Naive thymus-derived CD8-positive, alpha-beta T cell (primary cell): ENCODE measurements around the gene FAM3A. TPM values are rescaled to one million over a fixed set of nuclear protein-coding genes. Genes with fewer than 3 reads are reported as not detected.

Source experiments
- ATAC-seq, 2 donors: fragments of 150-1000 bp; cut with Tn5 transposase in 1 of 2; sonication (Bioruptor Pico), chemical (Tn5 transposase) in 1 of 2; 1 replicate in 1 of 2; 2 replicates in 1 of 2; pipeline ENCODE4 v1.10.0; 2021; ENCODE audit warnings: mild to moderate bottlenecking in 2 of 2, moderate library complexity in 2 of 2
- POLR2A ChIA-PET: fragments of 350-600 bp; sonication (Branson Sonifier 250); formaldehyde crosslinking; loops from one replicate; lab custom pipeline; 2021; ENCODE audit warnings: antibody characterized with exemption; lab: Charles Lee
- DNase-seq, 10 donors: peaks; one replicate each; pipeline versions ENCODE4 v3.0.0 to v3.0.0-alpha.2; 2020 to 2022
- H3K27ac Mint-ChIP-seq, 10 donors: one replicate each; pipeline ENCODE4 v1.8.0; 2020 to 2022; ENCODE audit warnings: mild to moderate bottlenecking in 10 of 10, mixed read lengths in 10 of 10, moderate library complexity in 4 of 10, inconsistent platforms in 1 of 10
- H3K27me3 Mint-ChIP-seq, 5 donors: one replicate each; pipeline ENCODE4 v1.8.0; 2021 to 2022; ENCODE audit warnings: mixed read lengths in 5 of 5
- H3K36me3 Mint-ChIP-seq, 3 donors: one replicate each; pipeline ENCODE4 v1.8.0; 2020 to 2022; ENCODE audit warnings: mixed read lengths in 3 of 3, mild to moderate bottlenecking in 2 of 3, inconsistent platforms in 1 of 3
- H3K4me1 Mint-ChIP-seq, 4 donors: one replicate each; pipeline ENCODE4 v1.8.0; 2021 to 2022; ENCODE audit warnings: mixed read lengths in 4 of 4
- H3K4me3 Mint-ChIP-seq, 10 donors: one replicate each; pipeline ENCODE4 v1.8.0; 2020 to 2022; ENCODE audit warnings: mild to moderate bottlenecking in 10 of 10, mixed read lengths in 10 of 10, moderate library complexity in 6 of 10, inconsistent platforms in 1 of 10
- H3K9me3 Mint-ChIP-seq, 9 donors: one replicate each; pipeline ENCODE4 v1.8.0; 2020 to 2022; ENCODE audit warnings: mixed read lengths in 9 of 9, mild to moderate bottlenecking in 3 of 9, inconsistent platforms in 1 of 9, moderate library complexity in 1 of 9
- polyA plus RNA-seq, 3 donors: library from polyadenylated mRNA; unstranded; fragments of 300-500 nt; fragmentation: Illumina TruSeq; gene quantifications; one replicate each; pipeline ENCODE4 v1.2.3, GENCODE V29; 2021
- total RNA-seq, 8 experiments: library from RNA in 2 of 8; stranded (reverse) in 2 of 8; gene quantifications; one replicate each; pipeline ENCODE4 v1.2.3 and lab custom pipeline; 2021 to 2026

The FAM3A gene
- total and polyA plus RNA-seq, 5 experiments from 2014 or later: 24.3 to 69.4 (median 33.3) TPM

- no peaks in the 10 kb centered on the region for H3K27me3 Mint-ChIP-seq
- POLR2A ChIA-PET: interaction anchor here (1.3 kb wide), 1 partner anchor 97 kb away, joined by 5 read pairs; the partner anchor contains the start of gene RPL10
- no peaks in the 10 kb centered on the region for H3K9me3 Mint-ChIP-seq
- no peak overlapping the region for H3K4me3 Mint-ChIP-seq
- no peak for ATAC-seq
- no peaks in the 10 kb centered on the region for H3K36me3 Mint-ChIP-seq
- no peak overlapping the region for H3K27ac Mint-ChIP-seq
- peaks cover 0 to 7% (median 0%) of the 10 kb centered on the region in 4 donors for H3K4me1 Mint-ChIP-seq
- no peak for DNase-seq
Measured at GRCh38 chrX:154495472-154495922, 20.5 kb downstream of the FAM3A start.

DNA sequence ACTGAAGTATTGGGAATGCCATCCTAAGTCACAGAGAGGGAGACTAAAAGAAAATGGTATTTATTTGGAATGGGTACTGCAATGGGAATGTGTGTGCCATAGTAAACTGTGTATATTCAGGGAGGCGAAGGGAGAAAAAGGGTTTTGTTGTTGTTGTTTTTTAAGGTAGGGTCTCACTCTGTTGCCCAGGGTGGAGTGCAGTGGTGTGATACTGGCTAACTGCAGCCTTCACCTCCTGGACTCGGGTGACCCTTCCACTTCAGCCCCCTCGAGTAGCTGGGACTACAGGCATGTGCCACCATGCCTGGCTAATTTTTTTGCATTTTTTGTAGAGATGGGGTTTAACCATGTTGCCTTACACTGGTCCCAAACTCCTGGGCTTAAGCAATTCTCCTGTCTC, 21.3 kb downstream of the FAM3A start:
- POLR2A ChIA-PET: interaction anchor here (1.3 kb wide), 1 partner anchor 96 kb away, joined by 5 read pairs; the partner anchor contains the start of gene RPL10
- H3K4me1 Mint-ChIP-seq: peaks cover under 1 to 7% (median 2%) of the 10 kb centered on the region in 4 donors
- no peak overlapping the region for H3K4me3 Mint-ChIP-seq
- no peak for ATAC-seq
- no peak for DNase-seq
- no peaks in the 10 kb centered on the region for H3K9me3 Mint-ChIP-seq
- no peak overlapping the region for H3K27ac Mint-ChIP-seq
- H3K27me3 Mint-ChIP-seq: no peaks in the 10 kb centered on the region
- H3K36me3 Mint-ChIP-seq: no peaks in the 10 kb centered on the region

DNA sequence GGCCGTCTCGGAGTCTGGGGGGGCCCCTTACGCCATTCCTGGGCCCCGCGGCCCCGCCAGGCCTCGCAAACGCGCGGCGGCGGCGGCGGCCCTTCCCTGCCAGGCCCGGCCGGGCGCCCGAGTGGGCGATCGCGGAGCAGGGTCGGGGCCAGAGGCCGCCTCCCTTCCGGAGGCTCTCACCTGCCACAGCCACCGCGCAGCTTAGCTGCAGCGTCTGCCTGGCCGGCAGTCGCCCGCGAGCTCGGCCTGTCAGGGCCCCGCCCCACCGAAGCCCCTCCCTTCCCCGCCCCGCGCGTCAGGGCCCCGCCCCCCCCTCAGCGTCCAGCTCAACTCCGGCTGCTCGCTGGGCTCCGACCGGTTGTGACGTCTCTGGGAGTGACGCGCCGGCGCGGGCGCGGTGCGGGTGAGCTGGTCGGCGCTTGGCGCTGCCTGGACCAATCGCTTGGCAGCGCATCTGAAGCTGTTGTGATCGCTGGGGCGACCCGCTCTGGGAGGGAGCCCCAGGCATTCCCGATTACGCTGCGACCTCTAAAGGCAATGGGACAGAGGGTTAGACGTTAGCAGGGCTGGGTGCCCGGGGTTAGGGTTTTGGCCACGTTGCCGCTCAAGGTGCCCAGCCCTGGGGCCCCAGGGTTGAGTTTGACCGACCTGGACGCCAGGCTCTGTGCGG, 25.5 kb downstream of the FAM3A start, which contains the start of gene SLC10A3:
Gene SLC10A3 (minus strand): TSS at position 216 of the 670 bp plus-strand sequence. CDS start 1,689 bp downstream, outside the sequence.
- DNase-seq (peak; percentile 72 to 93 (median 81)), ATAC-seq (peak; percentile 80 to 83)
- Mint-ChIP-seq H3K9me3 (no peaks in the 10 kb centered on the region), H3K4me3 (peak within 1 kb of the TSS; percentile 83 to 93 (median 87)), H3K36me3 (peaks cover 0 to 8% (median 0%) of the 10 kb centered on the region in 3 donors), H3K27ac (peak within 1 kb of the TSS; percentile 73 to 96 (median 94)), H3K27me3 (no peaks in the 10 kb centered on the region), H3K4me1 (peaks cover 4 to 30% (median 20%) of the 10 kb centered on the region in 4 donors)
- POLR2A ChIA-PET: interaction anchor here (0.6 to 9.4 kb wide), 24 partner anchors 9 to 519 kb away, joined by 3 to 102 read pairs (median 6); partner anchors contain the start of genes ATP6AP1, EMD, FAM3A and G6PD

DNA sequence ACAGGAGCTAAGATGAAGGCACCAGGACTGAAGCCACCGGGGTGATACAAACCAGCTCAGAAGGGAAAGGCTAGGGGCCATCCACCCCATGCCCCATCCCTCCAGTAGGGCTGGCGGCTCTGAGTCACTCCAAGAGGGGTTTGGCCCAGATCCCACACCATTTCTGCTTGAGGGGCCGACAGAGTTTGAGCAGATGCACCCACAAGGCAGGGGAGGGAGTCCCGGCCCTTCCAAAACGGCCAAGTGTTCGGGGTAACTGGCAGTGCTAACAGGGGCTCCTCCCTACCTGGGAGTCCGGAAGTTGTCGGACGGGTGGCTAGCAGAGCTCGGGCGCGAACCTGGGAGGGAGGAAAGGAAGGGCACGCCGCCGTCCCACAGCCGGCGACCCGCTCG, 26.0 kb downstream of the FAM3A start:
- Mint-ChIP-seq H3K36me3 (peaks cover 0 to 8% (median 0%) of the 10 kb centered on the region in 3 donors), H3K27me3 (no peaks in the 10 kb centered on the region), H3K4me3 (peak overlapping the region; percentile 82 to 91 (median 86)), H3K27ac (peak overlapping the region; percentile 73 to 95 (median 90)), H3K9me3 (no peaks in the 10 kb centered on the region), H3K4me1 (peaks cover 4 to 34% (median 20%) of the 10 kb centered on the region in 4 donors)
- peak in 1 of 10 donors; percentile 18 for DNase-seq
- POLR2A ChIA-PET: interaction anchor here (0.6 to 9.4 kb wide), 23 partner anchors 10 to 518 kb away, joined by 3 to 102 read pairs (median 5); partner anchors contain the start of genes ATP6AP1, EMD, FAM3A and G6PD
- ATAC-seq: peak; percentile 11 to 22

- H3K36me3 Mint-ChIP-seq: peaks cover 0 to 8% (median 0%) of the 10 kb centered on the region in 3 donors
- no peaks in the 10 kb centered on the region for H3K9me3 Mint-ChIP-seq
- DNase-seq: no peak
- POLR2A ChIA-PET: interaction anchor here (0.9 to 9.4 kb wide), 8 partner anchors 9 to 517 kb away, joined by 3 to 102 read pairs (median 14); partner anchors contain the start of genes FAM3A, HCFC1, RPL10 and TMEM187
- H3K27ac Mint-ChIP-seq: peak overlapping the region; percentile 73 to 95 (median 90)
- H3K4me3 Mint-ChIP-seq: peak overlapping the region; percentile 82 to 91 (median 86)
- H3K27me3 Mint-ChIP-seq: no peaks in the 10 kb centered on the region
- ATAC-seq: no peak
- H3K4me1 Mint-ChIP-seq: peaks cover 4 to 39% (median 23%) of the 10 kb centered on the region in 4 donors
Measured at GRCh38 chrX:154489182-154489581, 26.9 kb downstream of the FAM3A start.

DNA sequence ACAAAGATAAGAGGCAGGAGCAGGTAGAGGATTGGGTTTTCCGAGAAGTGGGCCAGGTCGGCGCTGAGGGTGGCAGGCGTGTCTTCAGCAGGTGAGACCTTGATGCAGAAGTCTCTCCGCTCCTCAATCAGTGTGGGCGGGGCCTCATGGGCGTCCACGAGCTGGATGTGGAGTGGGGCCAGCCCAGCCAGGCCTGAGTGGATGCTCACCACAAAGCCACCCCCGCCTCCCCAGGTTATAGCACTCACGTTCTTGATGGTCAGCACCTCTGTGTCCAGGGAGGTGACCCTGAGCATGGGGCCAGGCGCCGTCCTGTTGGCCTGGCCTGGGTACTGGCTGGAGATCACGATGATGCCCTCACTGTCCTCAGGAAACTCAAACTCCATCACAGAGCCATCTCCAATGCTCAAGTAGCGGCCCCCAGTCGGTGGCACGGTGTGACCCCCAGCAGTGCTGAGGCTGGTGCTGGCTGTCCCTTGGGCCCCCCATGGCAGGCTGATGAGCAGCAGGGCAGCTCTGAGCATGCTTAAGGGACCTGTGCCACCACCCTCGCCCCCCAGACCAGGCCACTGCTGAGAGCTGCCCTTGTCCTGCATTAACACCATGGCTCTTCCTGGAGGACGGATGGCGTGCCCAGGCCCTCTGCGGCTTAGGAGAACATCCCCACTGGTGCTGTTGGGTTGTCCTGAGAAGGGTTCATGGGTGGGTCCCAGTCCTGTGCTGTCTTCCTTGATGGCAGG, 27.5 kb downstream of the FAM3A start:
- Mint-ChIP-seq H3K27ac (peak overlapping the region in 5 of 10 donors; percentile 61 to 89 (median 72)), H3K27me3 (no peaks in the 10 kb centered on the region), H3K36me3 (peaks cover 0 to 8% (median 0%) of the 10 kb centered on the region in 3 donors), H3K4me3 (peak overlapping the region in 7 of 10 donors; percentile 41 to 90 (median 79)), H3K9me3 (no peaks in the 10 kb centered on the region), H3K4me1 (peaks cover 4 to 43% (median 25%) of the 10 kb centered on the region in 4 donors)
- POLR2A ChIA-PET: interaction anchor here (1.4 to 9.4 kb wide), 7 partner anchors 9 to 517 kb away, joined by 3 to 102 read pairs (median 11); partner anchors contain the start of genes FAM3A, HCFC1, PLXNA3 and RPL10
- no peak for DNase-seq
- ATAC-seq: no peak

DNA sequence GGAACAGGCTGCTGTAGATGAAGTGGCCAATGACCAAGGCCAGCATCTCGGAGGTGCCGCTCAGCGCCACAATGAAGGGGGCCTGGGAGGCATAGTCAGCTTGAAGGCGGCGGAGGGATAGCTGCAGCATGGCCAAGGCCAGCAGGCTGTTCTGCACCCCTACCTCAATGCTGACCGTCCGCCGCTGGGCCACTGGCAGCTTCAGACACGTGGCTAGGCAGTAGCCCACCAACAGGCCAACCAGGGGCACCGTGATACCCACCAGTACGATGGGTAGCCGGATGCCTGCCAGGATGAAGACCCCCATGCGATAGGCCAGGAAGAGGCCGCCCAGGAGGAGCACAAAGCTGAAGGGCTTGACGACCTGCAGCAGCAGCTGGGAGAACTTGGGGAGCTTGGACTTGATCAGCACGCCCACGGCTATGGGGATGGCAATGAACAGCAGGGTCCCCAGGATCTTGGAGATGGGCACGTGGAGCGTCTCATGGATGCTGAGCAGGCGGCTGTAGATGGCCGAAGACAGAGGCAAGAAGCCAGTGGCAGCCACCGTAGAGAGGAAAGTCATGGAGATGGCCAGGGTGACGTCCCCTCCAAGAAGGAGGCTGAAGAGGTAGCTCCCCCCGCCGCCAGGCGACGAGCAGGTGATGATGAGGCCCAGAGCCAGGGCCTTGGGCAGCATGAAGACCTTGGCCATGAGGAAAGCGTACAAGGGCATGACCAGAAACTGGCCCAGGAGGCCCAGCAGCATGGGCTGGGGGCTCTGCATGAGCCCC, 28.3 kb downstream of the FAM3A start:
- no peaks in the 10 kb centered on the region for H3K27me3 Mint-ChIP-seq
- peaks cover 4 to 47% (median 27%) of the 10 kb centered on the region in 4 donors for H3K4me1 Mint-ChIP-seq
- H3K9me3 Mint-ChIP-seq: no peaks in the 10 kb centered on the region
- DNase-seq (no peak), ATAC-seq (no peak)
- H3K27ac Mint-ChIP-seq: peak overlapping the region in 7 of 10 donors; percentile 5 to 90 (median 80)
- peak overlapping the region in 9 of 10 donors; percentile 37 to 89 (median 76) for H3K4me3 Mint-ChIP-seq
- POLR2A ChIA-PET: interaction anchor here (0.5 to 9.4 kb wide), 16 partner anchors 11 to 668 kb away, joined by 3 to 102 read pairs (median 5); partner anchors contain the start of genes FAM3A, FAM50A, PLXNA3 and RPL10
- peaks cover 0 to 8% (median 0%) of the 10 kb centered on the region in 3 donors for H3K36me3 Mint-ChIP-seq

DNA sequence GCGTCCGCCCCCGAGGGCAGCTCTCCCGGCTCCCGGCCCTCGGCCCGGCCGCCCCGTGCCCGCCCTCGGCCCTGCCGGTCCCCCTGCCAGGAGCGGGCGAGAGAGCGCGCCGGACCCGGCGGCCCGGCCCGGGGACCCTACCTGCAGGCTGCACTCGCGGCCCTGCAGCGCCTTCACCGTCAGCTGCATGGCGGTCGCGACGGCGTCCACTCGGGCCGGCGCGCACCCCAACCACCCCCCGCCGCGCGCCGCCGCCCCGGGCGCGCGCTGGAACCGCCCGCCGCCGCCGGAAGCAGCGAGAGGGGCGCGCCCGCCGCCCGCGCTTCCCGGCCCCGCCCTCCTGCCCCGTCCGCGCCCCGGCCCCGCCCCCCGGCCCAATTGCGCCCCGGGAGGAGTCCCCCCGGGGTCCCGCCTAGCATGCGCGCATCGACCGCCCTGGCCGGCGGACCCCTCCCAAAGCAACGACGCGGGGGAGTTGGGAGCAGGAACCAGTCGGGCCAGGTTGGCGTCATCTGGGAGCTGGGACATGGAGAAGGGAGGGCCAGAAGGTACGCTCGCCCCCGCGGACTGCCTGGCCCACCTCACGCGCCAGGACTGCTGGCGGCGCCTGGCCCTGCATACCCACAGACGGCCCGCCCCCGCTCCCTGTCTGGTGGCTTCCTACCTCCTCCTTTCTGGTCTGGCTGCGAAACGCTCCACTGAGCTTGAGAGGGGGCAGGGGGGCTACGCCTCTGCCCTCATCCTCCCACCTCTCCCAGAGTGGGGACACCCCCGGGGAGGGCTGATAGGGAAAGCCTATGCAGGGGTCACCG, 29.4 kb downstream of the FAM3A start, which contains the start of gene UBL4A:
Gene UBL4A (minus strand): TSS at position 220 of the 812 bp plus-strand sequence. CDS start 31 bp downstream, at position 189.
- DNase-seq: peak in 8 of 10 donors; percentile 27 to 57 (median 44)
- Mint-ChIP-seq H3K4me3 (peak within 1 kb of the TSS; percentile 74 to 89 (median 76)), H3K27me3 (no peaks in the 10 kb centered on the region), H3K27ac (peak within 1 kb of the TSS; percentile 43 to 90 (median 86)), H3K4me1 (peaks cover 4 to 52% (median 28%) of the 10 kb centered on the region in 4 donors), H3K9me3 (no peaks in the 10 kb centered on the region), H3K36me3 (peaks cover 0 to 8% (median 0%) of the 10 kb centered on the region in 3 donors)
- peak; percentile 13 to 21 for ATAC-seq
- POLR2A ChIA-PET: interaction anchor here (0.5 to 9.4 kb wide), 23 partner anchors 10 to 561 kb away, joined by 3 to 102 read pairs (median 5); partner anchors contain the start of genes ARHGAP4, FAM3A, FAM50A and PLXNA3

- peak; percentile 9 to 10 for ATAC-seq
- Mint-ChIP-seq H3K36me3 (peaks cover 0 to 8% (median 0%) of the 10 kb centered on the region in 3 donors), H3K4me1 (peaks cover 4 to 49% (median 29%) of the 10 kb centered on the region in 4 donors), H3K9me3 (no peaks in the 10 kb centered on the region), H3K4me3 (peak overlapping the region in 6 of 10 donors; percentile 24 to 76 (median 46)), H3K27ac (no peak overlapping the region), H3K27me3 (no peaks in the 10 kb centered on the region)
- POLR2A ChIA-PET: interaction anchor here (0.6 to 9.4 kb wide), 17 partner anchors 9 to 560 kb away, joined by 3 to 102 read pairs (median 6); partner anchors contain the start of genes ARHGAP4, FAM3A, FAM50A and PLXNA3
- peak in 8 of 10 donors; percentile 2 to 39 (median 26) for DNase-seq
Measured at GRCh38 chrX:154486052-154486395, 30.0 kb downstream of the FAM3A start.
